ENCODE results near the gene TCF7L2.

Gene TCF7L2

DNA sequence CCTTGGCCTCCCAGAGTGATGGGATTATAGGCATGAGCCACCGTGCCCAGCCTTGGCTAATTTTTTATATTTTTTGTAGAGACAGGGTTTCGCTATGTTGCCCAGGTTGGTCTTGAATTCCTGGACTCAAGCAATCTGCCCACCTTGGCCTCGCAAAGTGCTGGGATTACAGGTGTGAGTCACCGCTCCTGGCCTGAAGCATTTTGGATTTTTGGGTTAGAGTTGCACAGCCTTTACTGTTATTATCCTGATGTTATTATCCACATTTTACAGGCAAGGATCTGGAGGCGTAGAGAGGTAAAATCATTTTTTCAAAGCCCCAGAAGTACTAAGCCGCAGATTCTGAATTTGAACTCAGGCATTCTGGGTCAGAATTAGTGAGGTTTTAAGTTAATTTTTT lies 75.4 kb downstream of the TCF7L2 start:
- no peak for DNase-seq

DNA sequence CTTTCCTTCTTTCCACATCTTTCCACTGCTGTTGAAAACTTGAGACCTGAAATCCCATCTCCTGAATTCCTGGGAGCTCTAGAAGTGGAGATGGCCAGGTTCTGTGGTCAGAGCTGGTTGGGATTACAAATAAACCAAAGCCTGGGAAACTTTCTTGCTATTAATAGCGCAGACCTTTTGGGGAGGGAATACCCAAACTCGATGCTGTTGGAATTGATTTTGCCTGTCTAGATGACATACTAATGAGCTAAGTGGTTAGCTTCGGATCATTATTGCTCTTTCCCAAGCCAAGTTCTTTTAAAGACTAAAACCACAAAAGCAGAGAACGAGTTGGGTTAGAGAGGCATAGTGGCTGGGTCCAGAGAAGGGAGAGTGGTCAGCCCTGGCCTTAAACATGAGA lies 76.6 kb downstream of the TCF7L2 start:
- no peak for DNase-seq

DNA sequence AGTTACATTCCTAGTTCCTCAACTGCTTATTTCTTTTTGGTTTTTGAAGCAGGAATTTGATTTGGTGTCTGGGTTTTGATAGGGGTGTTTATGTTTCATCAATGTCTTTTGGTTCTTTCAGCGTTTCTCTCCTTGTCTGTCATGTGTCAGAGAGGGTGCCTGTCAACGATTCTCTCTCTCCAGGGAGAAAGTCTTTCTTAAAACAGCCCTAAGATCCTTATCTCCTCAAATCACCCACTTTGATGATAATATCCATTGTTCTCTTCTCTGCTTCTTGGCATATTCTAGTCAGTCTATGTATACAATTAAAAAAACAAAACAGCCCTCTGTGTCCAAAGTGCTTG lies 77.2 kb downstream of the TCF7L2 start:
- DNase-seq, result no peak

DNA sequence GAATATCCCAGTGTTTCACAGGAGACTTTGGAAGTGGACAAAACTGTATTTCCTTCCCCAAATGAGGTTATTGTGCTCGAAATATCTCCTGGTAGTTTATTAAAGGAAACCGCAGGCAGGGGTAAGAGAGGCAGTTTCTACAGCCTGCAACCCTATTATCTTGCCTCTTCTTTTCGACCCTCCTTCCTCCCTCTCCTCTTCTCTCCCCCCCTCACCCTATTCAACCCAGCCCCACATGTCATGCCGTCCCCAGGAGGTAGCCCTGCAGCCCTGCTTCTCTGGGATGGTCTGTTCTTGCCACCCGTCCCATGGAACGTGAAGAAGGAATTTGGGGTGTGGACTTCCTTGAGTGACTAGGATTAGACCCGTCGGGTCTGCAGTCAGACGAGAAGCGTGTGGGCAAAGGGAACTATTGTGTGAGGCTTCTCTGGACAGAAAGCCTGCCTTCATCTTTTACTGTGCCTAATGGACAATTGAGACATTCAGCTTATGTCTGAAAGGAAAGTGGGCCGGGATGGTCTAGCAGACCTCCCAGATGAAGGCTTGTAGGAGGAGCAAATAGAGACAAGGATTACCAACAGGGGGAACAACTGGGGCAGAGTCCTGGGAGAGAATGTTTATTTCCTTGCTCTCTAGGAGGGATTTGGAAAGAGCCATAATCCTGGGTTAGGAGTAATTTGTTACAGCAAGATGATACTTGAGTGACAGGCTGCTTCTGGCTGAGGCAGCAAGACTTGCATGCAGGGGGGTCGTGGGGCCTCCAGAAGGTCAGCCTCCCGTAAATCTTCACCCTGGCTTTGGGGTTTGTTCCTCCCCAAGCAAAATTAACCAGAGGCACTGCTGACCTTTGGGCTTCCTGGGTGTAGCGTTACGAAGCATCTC lies 77.8 kb downstream of the TCF7L2 start:
- no peak for DNase-seq

DNA sequence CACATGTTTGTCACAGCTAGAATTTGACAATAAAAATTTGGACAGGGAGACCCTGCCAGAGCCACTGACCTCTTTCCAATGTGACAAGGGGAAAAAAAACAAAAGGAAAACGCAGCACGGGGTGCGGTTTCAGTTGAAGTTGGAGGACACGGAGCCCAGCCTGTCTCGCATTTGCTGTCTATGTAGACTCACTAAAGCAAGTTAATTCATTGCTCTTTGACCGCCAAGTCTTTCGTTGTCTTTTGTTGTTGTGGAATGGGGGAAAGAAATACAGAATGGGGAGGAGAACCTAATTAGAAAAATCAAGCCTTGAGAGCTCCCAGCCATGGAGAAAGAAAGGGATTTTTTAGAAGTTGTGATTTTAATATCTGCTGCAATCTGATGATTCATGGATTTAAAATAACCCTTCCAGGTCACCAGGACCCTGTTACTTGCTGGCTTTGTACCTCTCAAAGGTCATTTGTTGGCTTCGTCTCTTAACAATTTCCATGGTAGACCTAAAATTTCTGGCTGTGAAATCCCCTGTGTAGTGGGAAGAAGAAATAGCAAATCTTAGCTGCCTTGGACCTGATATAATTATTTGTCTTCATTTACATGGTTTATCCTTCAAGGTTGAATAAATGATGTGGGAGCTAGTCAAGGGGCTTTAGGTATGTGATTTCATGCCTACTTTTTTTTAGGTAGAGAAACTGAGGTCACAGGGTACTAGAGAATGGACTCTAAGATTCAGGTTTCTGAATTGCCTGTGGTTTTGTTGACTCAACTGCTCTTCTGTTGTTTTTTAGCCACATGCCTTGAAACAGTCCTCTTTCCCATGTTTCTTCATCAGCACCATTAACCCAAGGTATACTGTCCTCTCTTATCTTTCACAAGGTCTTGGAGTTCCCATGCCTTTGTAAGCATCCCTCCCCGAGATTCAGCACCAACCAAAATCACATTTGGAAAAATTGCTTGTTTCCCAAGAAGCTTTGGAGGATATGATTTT lies 78.7 kb downstream of the TCF7L2 start:
- DNase-seq, result no peak

DNA sequence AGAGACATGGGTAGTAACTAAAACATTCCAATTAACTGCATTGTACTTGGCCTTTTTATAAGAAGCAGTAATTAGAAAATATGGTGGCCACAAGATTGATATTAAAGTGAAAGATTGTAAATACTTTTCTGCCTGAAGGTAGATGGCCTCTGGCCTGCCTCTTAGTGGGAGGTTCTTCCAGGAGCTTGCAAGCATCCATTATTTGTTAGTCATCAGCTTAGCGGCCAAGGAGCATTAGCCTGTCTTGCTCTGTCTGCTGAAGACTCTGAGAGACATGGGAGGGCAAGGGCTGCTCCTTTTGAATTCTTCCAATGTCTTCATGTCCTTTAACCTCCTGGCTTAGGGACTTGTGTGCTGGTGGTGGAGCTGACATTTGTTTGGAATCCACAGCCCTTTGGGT lies 80.4 kb downstream of the TCF7L2 start:
- DNase-seq, result no peak

DNA sequence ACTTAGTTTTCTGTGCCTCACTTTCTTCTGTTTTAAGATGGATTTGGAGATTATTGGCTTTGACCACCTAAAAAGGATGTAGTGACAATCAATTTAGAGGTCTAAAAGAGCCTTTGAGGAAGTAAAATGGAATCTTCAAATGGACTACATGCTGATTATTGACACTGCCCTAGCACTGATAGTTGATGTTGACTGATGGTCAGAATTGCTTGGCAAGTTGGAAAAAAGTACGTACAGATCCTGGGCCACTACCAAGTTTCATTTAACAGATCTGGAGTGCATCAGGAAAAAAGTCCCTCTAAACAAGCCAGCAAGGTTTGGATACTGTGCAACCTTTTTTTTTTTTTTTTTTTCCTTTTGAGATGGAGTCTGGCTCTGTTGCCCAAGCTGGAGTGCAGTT lies 81.1 kb downstream of the TCF7L2 start:
- no peak for DNase-seq

DNA sequence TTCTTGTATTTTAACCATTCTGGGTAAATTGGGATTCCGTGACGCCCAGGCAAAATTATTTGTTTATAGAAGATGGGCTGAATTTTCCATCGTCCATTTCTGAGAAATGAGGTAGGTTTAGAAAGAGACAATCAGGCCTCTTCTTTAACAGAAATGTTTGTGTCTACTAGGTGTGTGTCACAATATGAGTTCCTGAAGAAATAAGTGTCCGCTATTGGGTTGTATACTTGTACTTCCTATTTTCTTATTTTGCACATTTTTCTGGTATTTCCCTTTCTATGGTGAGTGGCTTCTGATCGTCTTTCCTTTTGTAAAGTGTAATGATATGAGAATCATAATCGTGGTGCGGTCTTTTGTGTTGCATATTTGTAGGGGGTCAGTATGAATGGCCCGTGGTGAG lies 83.9 kb downstream of the TCF7L2 start:
- no peak for DNase-seq

DNA sequence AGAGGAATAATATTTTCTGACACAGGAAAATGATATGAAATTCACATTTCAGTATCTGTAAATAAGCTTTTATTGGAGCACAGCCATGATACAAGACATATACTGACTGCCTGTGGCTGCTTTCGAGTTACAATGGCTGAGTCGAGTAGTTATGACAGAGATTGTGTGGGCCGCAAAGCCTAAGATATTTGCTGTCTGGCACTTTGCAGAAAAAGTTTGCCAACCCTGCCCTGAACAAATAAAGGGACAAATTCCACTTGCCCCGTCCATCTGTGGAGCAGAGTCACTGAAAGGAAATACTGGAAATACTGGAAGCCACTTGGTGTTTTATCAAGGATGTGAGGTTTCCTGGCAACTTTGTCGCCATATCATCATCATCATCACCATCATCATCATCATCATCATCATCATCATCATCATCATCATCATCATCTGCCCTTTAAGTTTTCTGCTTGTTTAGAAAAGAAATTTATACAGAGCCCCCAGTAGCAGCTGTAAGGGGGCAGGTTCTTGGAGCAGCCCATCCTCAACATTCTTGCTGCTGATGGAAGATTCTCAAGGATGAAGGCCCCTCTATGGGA lies 85.8 kb downstream of the TCF7L2 start:
- DNase-seq, result no peak

DNA sequence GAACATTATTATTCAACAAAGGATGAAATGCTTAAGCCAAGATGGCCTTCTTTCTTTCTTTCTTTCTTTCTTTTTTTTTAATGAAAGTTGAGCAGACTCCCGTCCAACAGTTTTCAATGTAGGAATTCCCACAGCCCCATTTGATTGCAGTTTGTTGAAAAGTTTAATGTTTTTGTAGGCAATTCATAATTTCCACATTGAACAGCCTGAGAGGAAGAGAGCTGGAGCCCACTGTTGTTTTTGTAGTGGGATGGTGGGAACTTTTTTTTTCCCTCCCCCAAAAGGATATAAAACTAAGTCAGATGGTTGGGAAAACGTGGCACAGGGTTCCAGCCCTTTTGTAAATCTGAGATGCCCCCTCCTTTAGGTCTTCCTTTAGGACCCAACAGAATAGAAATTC lies 86.6 kb downstream of the TCF7L2 start:
- no peak for DNase-seq

DNA sequence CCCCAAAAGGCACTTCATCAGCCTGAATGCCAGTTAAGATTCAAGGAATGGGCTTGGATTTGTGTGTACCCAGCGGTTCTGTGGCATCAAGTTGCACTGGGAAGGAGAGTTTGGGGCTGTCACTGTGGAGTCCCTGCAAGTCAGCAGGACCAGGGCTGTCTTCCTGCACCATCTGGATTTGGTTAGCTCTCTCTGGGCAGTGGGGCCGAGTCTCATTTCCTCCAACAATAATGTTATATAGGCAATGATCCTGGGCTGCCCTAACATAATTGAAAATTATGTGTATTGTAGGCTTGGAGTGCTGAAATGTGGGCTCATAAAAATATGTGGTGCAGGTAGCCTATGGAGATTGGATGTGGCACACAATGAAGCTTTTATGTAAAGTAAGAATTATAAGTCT lies 87.2 kb downstream of the TCF7L2 start:
- no peak for DNase-seq

DNA sequence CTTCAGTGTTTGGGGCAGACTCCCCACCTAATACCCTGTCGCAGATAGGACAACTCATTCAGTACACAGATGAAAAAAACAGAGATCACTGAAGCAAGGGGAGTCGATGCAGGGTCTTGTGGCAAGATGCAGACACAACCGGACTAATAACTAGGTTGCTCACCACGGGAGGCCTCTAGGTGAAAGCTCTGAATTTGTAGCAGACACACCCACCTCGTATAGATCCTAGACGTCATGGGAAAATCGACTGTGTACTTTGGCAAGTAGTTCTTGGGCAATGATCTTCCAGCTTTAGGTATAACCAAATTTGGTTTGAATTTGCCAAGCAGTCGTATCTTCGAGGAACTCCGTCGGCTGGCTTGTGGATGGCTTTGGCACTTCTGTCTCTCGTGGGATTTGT lies 88.1 kb downstream of the TCF7L2 start:
- no peak for DNase-seq

DNA sequence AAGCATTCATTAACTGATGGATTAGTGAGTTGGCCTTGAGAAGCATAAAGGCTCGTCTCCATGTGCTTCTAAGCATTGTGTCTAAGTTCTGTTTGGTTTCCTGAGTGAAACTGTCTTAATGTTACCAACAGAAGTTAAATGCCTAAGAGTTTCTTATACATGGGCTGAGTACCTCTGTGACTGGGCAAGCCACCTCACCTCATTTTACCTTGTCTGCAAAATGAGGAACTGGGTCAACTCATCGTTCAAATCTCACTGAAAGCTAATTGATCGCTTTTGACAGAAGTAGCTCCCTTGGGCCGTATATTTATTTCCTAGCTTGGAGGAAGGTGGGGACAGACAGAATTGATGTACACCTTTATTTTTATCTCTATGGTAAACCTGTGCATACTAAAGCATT lies 88.9 kb downstream of the TCF7L2 start:
- DNase-seq, result no peak

DNA sequence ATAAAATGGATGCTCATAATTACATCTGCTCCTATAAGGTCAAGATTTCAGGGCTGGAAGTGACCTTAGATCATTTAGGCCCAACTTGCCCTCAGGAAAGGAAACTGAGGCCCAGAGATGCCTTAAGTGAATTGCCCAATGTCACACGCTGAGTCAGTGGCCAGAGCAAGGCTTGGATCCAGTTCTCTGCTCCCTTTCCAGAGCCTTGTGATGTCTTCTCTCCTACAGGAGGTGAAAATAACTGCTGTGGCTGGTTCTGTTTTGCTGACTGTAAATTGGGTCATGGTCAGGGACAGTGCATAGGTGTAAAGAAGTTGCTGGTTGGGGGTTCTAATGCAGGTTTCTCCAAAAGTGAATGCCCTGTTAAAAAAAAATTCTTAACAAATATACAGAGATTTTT lies 91.3 kb downstream of the TCF7L2 start:
- no peak for DNase-seq

DNA sequence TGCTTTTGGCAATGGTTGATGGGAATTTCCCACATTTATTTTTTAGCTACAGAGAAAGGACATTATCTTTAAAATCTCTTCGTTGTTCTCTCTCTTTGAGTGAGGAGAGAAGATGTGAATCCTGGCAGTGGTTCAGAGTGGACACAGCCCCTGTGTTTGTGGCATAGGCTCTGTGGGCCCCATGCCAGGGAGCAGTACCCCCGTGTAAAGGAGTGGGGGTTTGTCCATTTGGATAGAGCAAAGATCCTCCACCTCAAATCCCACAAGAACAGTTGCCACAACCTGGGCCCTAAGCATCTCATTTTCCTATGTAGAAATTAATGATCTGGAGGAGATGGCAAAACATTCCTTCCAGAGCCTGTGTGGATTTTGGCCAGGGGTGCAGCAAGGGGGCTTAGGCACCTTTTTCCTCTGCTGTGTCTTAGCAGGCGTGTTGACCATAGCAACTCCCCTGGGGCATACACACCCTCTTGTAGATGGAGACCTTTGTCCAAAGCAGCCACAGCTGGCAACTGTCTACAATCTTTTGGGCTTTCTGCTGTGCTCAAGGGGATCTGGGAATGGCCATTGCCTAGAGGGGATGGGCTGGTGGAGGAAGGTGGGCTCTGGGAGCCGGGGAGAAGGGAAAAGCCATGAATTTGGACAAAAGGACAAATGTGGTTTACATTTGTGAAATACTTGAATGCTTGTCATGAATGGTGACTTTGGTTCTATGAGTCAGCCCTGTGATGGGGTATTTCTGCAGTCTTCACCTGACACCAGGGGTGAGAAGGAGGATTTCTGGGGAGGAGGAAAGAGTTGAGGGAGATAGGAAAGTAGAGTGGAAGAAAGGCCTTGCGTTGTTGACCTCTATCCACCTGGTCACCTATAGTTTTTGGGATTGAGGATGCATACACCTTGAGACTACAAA lies 92.0 kb downstream of the TCF7L2 start:
- no peak for DNase-seq

DNA sequence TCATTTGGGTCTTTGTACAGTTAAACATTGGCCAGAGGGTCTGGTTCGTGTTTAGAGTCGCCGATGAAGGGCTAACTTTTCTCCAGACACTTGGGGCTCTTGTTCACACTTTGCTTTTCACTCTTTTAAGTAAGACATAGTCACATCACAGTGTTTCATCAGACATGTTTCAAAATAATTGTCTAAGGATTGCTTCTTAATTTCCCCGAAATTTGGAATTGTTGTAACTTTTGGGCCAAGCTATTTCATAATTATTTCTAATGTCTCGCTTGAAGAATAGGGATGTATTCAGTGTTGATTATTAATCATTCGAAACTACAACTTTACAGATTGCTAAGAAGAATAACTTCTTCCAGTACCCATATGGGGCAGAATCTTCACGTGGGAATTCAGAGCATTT lies 92.8 kb downstream of the TCF7L2 start:
- no peak for DNase-seq

DNA sequence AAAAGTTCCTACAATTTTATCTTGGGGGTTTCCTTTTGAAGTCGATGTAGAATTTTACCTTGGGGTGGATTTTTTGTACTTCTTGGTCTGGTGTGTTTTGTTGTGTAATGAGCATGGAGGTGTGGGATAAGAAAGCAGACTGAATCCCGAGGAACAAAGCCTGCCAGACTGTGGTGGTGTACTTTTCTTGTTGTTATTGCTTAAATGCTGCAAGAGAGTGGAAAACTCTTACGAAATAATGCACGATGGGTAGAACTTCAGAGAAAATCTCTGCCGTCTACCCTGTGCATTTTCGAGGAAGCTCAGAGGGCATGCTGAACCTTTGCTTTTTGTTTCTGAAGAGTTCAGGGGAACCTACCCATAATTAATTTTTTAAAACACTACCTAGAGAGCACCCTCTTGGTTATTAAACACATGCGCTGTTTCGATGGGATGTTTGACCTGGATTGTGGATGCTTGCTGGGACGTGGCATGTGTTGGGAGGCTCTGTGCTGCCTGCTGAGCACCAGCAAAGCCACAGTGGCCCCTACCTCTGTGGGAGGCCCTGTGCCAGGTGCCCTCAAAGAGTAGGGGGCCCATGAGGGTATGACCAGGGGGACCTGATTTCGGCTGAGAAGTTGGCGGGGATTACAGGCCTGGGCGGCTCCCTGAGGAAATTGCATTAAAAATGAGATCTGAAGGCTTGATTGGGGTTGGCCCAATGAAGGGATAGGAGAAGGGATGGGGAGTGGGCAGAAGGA lies 94.1 kb downstream of the TCF7L2 start:
- DNase-seq, result no peak

DNA sequence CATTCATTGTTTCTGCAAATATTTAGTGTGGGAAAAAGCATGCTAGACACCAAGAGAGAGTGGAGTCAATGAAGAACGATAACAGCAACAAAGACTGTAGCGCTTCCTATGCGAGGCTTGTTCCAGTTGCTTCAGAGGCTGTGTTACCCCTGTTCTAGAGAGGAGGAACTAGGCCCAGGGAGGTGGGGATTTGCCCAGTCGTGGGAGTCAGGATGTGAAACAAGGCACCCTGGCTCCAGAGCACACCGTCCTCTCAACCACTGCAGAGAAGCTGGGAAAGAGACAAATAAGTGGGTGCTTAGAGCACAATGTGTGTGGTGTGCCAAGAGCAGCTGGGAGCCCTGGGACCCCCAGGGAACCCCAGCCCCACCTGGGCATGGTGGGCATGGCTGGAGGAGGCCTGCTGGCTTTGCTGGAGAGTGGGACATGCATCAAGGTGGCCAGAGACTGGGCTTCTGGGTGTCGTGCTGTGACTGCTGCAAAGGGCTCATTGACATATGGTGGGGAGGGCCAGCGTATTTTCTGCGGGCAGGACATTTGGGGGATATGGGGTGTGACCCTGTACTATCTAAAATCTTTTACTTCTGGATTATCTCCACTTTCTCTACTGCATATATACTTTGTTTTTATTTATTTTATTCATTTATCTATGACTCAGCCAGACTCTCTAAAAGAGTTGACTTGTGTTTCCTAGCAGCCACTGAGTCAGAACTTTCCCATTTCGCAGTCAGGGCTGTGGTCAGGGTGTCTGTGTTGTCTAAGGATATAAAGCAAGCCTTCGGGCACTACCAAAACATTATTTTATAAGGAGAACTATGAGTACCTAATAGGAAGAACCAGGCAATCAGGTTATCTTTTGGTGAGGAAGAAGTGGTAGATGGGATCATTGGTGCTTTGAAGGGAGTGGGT lies 95.4 kb downstream of the TCF7L2 start:
- no peak for DNase-seq

DNA sequence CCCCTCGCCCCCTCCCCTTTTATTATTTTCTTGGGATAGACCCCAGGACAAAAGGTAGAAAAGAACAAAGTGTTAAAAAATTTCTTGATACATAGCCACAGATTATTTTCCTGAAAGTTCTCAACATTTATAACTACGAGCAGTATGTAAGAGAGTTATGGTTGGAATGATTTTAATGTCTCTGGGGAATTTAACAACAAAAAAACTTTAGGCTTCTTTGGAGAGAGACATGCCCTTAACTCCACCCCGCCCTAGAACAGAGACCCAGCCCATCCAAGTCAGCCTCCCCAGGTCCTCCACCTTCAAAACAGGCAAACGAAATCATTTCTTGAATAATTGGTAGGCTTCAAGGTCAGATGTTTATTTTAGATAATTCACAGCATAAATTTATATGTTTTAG lies 97.1 kb downstream of the TCF7L2 start:
- no peak for DNase-seq

DNA sequence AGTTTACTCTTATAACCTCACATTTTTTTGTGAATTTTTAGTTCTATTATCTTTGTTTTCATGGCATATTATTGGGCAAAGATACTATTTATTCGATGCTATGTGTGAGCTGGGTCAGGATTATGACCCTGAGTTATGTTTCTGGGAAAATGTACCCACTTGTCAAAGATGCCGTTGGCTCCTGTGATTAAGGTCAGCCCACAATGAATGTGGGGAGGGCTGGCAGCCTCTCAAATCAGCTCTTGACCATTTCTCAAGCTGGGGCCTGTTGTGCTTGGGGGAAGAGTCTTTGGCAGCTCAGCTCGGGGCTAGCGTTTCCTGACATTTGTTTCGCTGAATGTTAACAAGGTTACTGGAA lies 97.5 kb downstream of the TCF7L2 start:
- DNase-seq, result no peak
